Measurements from ENCODE around the gene OSER1.

DNA sequence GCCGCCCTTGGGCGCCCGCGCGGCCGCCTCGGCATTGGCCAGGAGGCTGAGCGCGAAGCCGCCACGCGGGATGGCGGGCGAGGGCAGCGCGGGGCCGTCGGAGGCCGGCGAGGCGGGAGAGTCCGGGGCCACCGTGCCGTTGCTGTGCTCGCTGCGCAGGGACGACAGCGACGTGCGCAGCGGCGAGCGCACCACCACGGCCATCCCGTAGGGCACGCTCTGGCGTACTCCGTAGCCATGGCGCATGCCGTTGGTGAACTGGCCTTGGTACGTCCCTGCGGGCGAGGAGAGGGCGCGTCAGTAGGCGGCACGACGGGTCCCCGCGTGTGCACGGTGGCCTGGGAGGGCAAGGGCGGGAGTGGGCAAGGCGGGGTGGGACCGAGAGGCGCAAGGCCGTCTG lies 50.4 kb downstream of the OSER1 start:
- TF ChIP-seq, protein P1, sequence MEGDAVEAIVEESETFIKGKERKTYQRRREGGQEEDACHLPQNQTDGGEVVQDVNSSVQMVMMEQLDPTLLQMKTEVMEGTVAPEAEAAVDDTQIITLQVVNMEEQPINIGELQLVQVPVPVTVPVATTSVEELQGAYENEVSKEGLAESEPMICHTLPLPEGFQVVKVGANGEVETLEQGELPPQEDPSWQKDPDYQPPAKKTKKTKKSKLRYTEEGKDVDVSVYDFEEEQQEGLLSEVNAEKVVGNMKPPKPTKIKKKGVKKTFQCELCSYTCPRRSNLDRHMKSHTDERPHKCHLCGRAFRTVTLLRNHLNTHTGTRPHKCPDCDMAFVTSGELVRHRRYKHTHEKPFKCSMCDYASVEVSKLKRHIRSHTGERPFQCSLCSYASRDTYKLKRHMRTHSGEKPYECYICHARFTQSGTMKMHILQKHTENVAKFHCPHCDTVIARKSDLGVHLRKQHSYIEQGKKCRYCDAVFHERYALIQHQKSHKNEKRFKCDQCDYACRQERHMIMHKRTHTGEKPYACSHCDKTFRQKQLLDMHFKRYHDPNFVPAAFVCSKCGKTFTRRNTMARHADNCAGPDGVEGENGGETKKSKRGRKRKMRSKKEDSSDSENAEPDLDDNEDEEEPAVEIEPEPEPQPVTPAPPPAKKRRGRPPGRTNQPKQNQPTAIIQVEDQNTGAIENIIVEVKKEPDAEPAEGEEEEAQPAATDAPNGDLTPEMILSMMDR (conservative IDR thresholded peaks at IDR 0.05; ENCODE audit: low read depth, low read length) = no peak
- TF ChIP-seq EZH2 (IDR thresholded peaks at IDR 0.05; ENCODE audit: borderline replicate concordance, low read depth, low read length, poor library complexity, severe bottlenecking) = no peak

Data from A673 (cell line).